HepG2 (cell line): ENCODE results near the gene COA5. TPM values are rescaled to one million over a fixed set of nuclear protein-coding genes. Genes with fewer than 3 reads are reported as not detected.

Source experiments
- ATF7 ChIP-seq, 2 experiments: fragments of 450-650 bp in 1 of 2; sonication (generic) in 1 of 2; formaldehyde crosslinking in 1 of 2; IDR thresholded peaks; 2 replicates each; pipeline versions ENCODE4 v1.4.0 to v1.6.1; 2016 to 2020; ENCODE audit warnings: antibody characterized with exemption in 1 of 2, mild to moderate bottlenecking in 1 of 2, missing genetic modification reagents in 1 of 2
- ATRX ChIP-seq: sonication (generic); formaldehyde crosslinking; IDR thresholded peaks from 2 replicates; pipeline ENCODE4 v1.4.0; 2020; ENCODE audit warnings: missing genetic modification reagents, borderline replicate concordance
- BCL6 ChIP-seq: IDR thresholded peaks from 2 replicates; pipeline ENCODE4 v1.6.1; 2016; ENCODE audit warnings: missing genetic modification reagents, missing compliant biosample characterization
- BRF2 ChIP-seq: sonication (generic); formaldehyde crosslinking; IDR thresholded peaks from 2 replicates; pipeline ENCODE4 v1.8.1; 2022; ENCODE audit warnings: mild to moderate bottlenecking, missing genetic modification reagents
- CC2D1A ChIP-seq: sonication (generic); formaldehyde crosslinking; IDR thresholded peaks from 2 replicates; pipeline ENCODE4 v1.8.1; 2023; ENCODE audit warnings: mild to moderate bottlenecking, missing genetic modification reagents
- CHD2 ChIP-seq: IDR thresholded peaks from 2 replicates; pipeline ENCODE4 v1.6.1; 2011; ENCODE audit warnings: low read depth, low read length, improper control_type of control experiment
- CREBL2 ChIP-seq: sonication (generic); formaldehyde crosslinking; IDR thresholded peaks from 2 replicates; pipeline ENCODE4 v1.8.1; 2023; ENCODE audit warnings: missing genetic modification reagents, mild to moderate bottlenecking, borderline replicate concordance
- EEA1 ChIP-seq: sonication (generic); formaldehyde crosslinking; IDR thresholded peaks from 2 replicates; pipeline ENCODE4 v1.5.1; 2020; ENCODE audit warnings: mild to moderate bottlenecking, missing genetic modification reagents, borderline replicate concordance
- FUBP1 ChIP-seq: sonication (generic); formaldehyde crosslinking; IDR thresholded peaks from 2 replicates; pipeline ENCODE4 v1.5.1; 2020; ENCODE audit warnings: missing genetic modification reagents, mild to moderate bottlenecking, borderline replicate concordance
- KMT2B ChIP-seq: IDR thresholded peaks from 2 replicates; pipeline ENCODE4 v1.6.1; 2016; ENCODE audit warnings: missing genetic modification reagents, missing compliant biosample characterization
- MIER3 ChIP-seq: IDR thresholded peaks from 2 replicates; pipeline ENCODE4 v1.6.1; 2016; ENCODE audit warnings: missing compliant biosample characterization, borderline replicate concordance
- MTERF4 ChIP-seq: sonication (generic); formaldehyde crosslinking; IDR thresholded peaks from 2 replicates; pipeline ENCODE4 v1.8.0; 2023; ENCODE audit warnings: mild to moderate bottlenecking, missing genetic modification reagents
- MTF1 ChIP-seq: sonication (generic); formaldehyde crosslinking; IDR thresholded peaks from 2 replicates; pipeline ENCODE4 v1.5.0; 2020; ENCODE audit warnings: missing genetic modification reagents
- MYC ChIP-seq: sonication (generic); formaldehyde crosslinking; IDR thresholded peaks from 2 replicates; pipeline ENCODE4 v1.9.0; 2021; ENCODE audit warnings: missing genetic modification reagents, borderline replicate concordance
- SETDB1 ChIP-seq: sonication (generic); formaldehyde crosslinking; IDR thresholded peaks from 2 replicates; pipeline ENCODE4 v1.5.1; 2020; ENCODE audit warnings: missing genetic modification reagents, mild to moderate bottlenecking, borderline replicate concordance
- SOX6 ChIP-seq, 2 experiments: fragments of 450-650 bp in 1 of 2; sonication (generic) in 1 of 2; formaldehyde crosslinking in 1 of 2; IDR thresholded peaks; 2 replicates each; pipeline versions ENCODE4 v1.4.0 to v1.6.1; 2017 to 2020; ENCODE audit warnings: antibody characterized with exemption in 1 of 2, mild to moderate bottlenecking in 1 of 2, missing genetic modification reagents in 1 of 2
- ZBTB3 ChIP-seq: sonication (generic); formaldehyde crosslinking; IDR thresholded peaks from 2 replicates; pipeline ENCODE4 v1.4.0; 2020; ENCODE audit warnings: low read depth, mild to moderate bottlenecking, moderate library complexity, missing genetic modification reagents, borderline replicate concordance
- ZIK1 ChIP-seq: sonication (generic); formaldehyde crosslinking; IDR thresholded peaks from 2 replicates; pipeline ENCODE4 v1.5.0; 2020; ENCODE audit warnings: mild to moderate bottlenecking, low read depth, missing genetic modification reagents, borderline replicate concordance
- ZNF264 ChIP-seq: sonication (generic); formaldehyde crosslinking; IDR thresholded peaks from 2 replicates; pipeline ENCODE4 v1.4.0; 2020; ENCODE audit warnings: missing genetic modification reagents
- ZNF451 ChIP-seq: sonication (generic); formaldehyde crosslinking; IDR thresholded peaks from 2 replicates; pipeline ENCODE4 v1.5.0; 2020; ENCODE audit warnings: mild to moderate bottlenecking, missing genetic modification reagents
- ZNF549 ChIP-seq: sonication (generic); formaldehyde crosslinking; IDR thresholded peaks from 2 replicates; pipeline ENCODE4 v1.5.0; 2020; ENCODE audit warnings: missing genetic modification reagents
- ZNF572 ChIP-seq: sonication (generic); formaldehyde crosslinking; IDR thresholded peaks from 2 replicates; pipeline ENCODE4 v1.5.1; 2020; ENCODE audit warnings: mild to moderate bottlenecking, missing genetic modification reagents
- ZNF703 ChIP-seq: sonication (generic); formaldehyde crosslinking; IDR thresholded peaks from 2 replicates; pipeline ENCODE4 v1.5.1; 2020; ENCODE audit warnings: missing genetic modification reagents, mild to moderate bottlenecking, moderate library complexity, borderline replicate concordance
- ZNF850 ChIP-seq: sonication (generic); formaldehyde crosslinking; conservative IDR thresholded peaks from 2 replicates; pipeline ENCODE4 v1.9.0; 2021; ENCODE audit warnings: mild to moderate bottlenecking, missing genetic modification reagents
- ZNF879 ChIP-seq: sonication (generic); formaldehyde crosslinking; IDR thresholded peaks from 2 replicates; pipeline ENCODE4 v1.8.1; 2023; ENCODE audit warnings: missing genetic modification reagents
- polyA plus RNA-seq, 8 experiments: library from polyadenylated mRNA; depleted of rRNA in 3 of 8; stranded (reverse) in 7 of 8; unstranded in 1 of 8; fragments of >200 nt; fragmentation: Illumina TruSeq in 4 of 8; extraction: Trizol in 4 of 8; gene quantifications; 2 replicates each; pipeline versions ENCODE4 v1.2.1 to v1.2.3, GENCODE V29; 2011 to 2016; ENCODE audit warnings: low read depth in 4 of 8, missing spikeins in 1 of 8, mixed read lengths in 1 of 8; ENCODE audit not compliant: insufficient read depth in 1 of 8
- total RNA-seq, 5 experiments: library from RNA; depleted of rRNA; stranded (reverse); fragments of >200 nt; fragmentation: Illumina TruSeq; extraction: Trizol; gene quantifications; 2 replicates each; pipeline ENCODE4 v1.2.3, GENCODE V29; 2016; ENCODE audit warnings: low read depth in 1 of 5

The COA5 gene
- total and polyA plus RNA-seq, 2 of the 13 experiments (the other 11 are each of a cell fraction or from before 2014, with no cell fraction given): 43.6 to 64.5 TPM

GRCh38 chr2:98608116-98608961 lies at the start of gene COA5, which contains the start of gene UNC50 (continued):
- TF ChIP-seq ZBTB3 (no peak; the same call in 1 of the 2 replicates), ZIK1 (CRISPR knock-in tag) (peak; percentile 89), MYC (CRISPR knock-in tag) (peak; percentile 91), ZNF850 (peak; percentile 67; the same call in 1 of the 2 replicates), ZNF264 (peak; percentile 85), CC2D1A (no peak), BCL6 (peak; percentile 53; the same call in 1 of the 2 replicates), ATRX (0 out of 2 replicates have a peak, but pooled peaks have one; percentile 77), KMT2B (CRISPR knock-in tag) (peak; percentile 99), ZNF572 (CRISPR knock-in tag) (peak; percentile 87; the same call in 1 of the 2 replicates), ATF7 (IDR thresholded peaks at IDR 0.05) (no peak), ATF7 (CRISPR knock-in tag; IDR thresholded peaks at IDR 0.05) (peak; percentile 73), BRF2 (CRISPR knock-in tag) (peak; percentile 96), ZNF549 (CRISPR knock-in tag) (no peak; the same call in 1 of the 2 replicates), SOX6 (IDR thresholded peaks at IDR 0.05) (no peak), SOX6 (CRISPR knock-in tag; IDR thresholded peaks at IDR 0.05) (peak; percentile 78), SETDB1 (CRISPR knock-in tag) (no peak), MIER3 (CRISPR knock-in tag) (no peak; the same call in 1 of the 2 replicates), FUBP1 (no peak; the same call in 1 of the 2 replicates), ZNF703 (CRISPR knock-in tag) (peak; percentile 95; the same call in 1 of the 2 replicates), EEA1 (peak; percentile 75), ZNF879 (no peak; the same call in 1 of the 2 replicates), MTERF4 (CRISPR knock-in tag) (peak; percentile 98), ZNF451 (peak; percentile 98), MTF1 (CRISPR knock-in tag) (no peak), CHD2 (0 out of 2 replicates have a peak, but pooled peaks have one; percentile 7), CREBL2 (CRISPR knock-in tag) (peak; percentile 96)
